H1 (cell line): Measurements from ENCODE around the gene ADGRL3. TPM values are rescaled to one million over a fixed set of nuclear protein-coding genes. Genes with fewer than 3 reads are reported as not detected.

Experiments
- CTCF ChIA-PET: fragments of 300-600 bp; sonication (Branson Sonifier 250); formaldehyde crosslinking; loops from one replicate; lab custom pipeline; 2021; ENCODE audit not compliant: partially characterized antibody; lab: Charles Lee
- POLR2A ChIA-PET: fragments of 300-600 bp; sonication (Branson Sonifier 250); formaldehyde crosslinking; loops from one replicate; lab custom pipeline; 2021; ENCODE audit warnings: inconsistent platforms; ENCODE audit not compliant: partially characterized antibody; lab: Charles Lee
- DNase-seq, 2 experiments: peaks; one replicate each; pipeline versions ENCODE4 v3.0.0 to v3.0.0-alpha.2; 2010 to 2022; ENCODE audit warnings: low spot score in 2 of 2, low read depth in 1 of 2, mixed read lengths in 1 of 2
- FAIRE-seq: peaks from 2 replicates; lab custom pipeline; 2011; peaks lifted over from hg19 to GRCh38; lab: Jason Lieb, UNC
- H2AFZ ChIP-seq: 2 replicates; pipeline ENCODE4 v1.8.1; 2012; ENCODE audit warnings: low read length, inconsistent platforms
- H2AK5ac ChIP-seq: 2 replicates; pipeline ENCODE4 v1.6.1; 2013; ENCODE audit warnings: low read depth, low read length
- H2BK120ac ChIP-seq: replicated peaks from 2 replicates; pipeline ENCODE3; 2013; ENCODE audit warnings: low read depth, low read length, inconsistent platforms
- H2BK12ac ChIP-seq: 2 replicates; pipeline ENCODE4 v1.6.1; 2013; ENCODE audit warnings: low read depth, low read length
- H2BK15ac ChIP-seq: 2 replicates; pipeline ENCODE4 v1.6.1; 2013; ENCODE audit warnings: low read length
- H2BK20ac ChIP-seq: 2 replicates; pipeline ENCODE4 v1.6.1; 2013; ENCODE audit warnings: low read length
- H2BK5ac ChIP-seq: 2 replicates; pipeline ENCODE4 v1.6.1; 2013; ENCODE audit warnings: low read depth, low read length
- H3K14ac ChIP-seq: 2 replicates; pipeline ENCODE4 v1.6.1; 2013; ENCODE audit warnings: inconsistent platforms; ENCODE audit not compliant: insufficient read length
- H3K18ac ChIP-seq: 2 replicates; pipeline ENCODE4 v1.6.1; 2013; ENCODE audit warnings: low read length; ENCODE audit errors: extremely low read depth
- H3K23ac ChIP-seq: 2 replicates; pipeline ENCODE4 v1.6.1; 2013; ENCODE audit warnings: inconsistent platforms; ENCODE audit not compliant: insufficient read length
- H3K23me2 ChIP-seq: 2 replicates; pipeline ENCODE4 v1.6.1; 2013; ENCODE audit warnings: low read depth, low read length
- H3K27ac ChIP-seq: 2 replicates; pipeline ENCODE4 v1.6.1; 2011; ENCODE audit warnings: low read depth, low read length, inconsistent platforms
- H3K27me3 ChIP-seq, 4 experiments: replicated peaks in 1 of 4; 1 replicate in 1 of 4; 2 replicates in 3 of 4; pipeline versions ENCODE4 v1.6.1 to v1.8.1; 2011 to 2013; ENCODE audit warnings: low read length in 3 of 4, mild to moderate bottlenecking in 3 of 4, inconsistent platforms in 2 of 4, mixed read lengths in 2 of 4, moderate library complexity in 1 of 4; ENCODE audit not compliant: control insufficient read depth in 3 of 4, insufficient read depth in 3 of 4; ENCODE audit errors: extremely low read depth in 1 of 4
- H3K36me3 ChIP-seq, 4 experiments: 2 replicates each; pipeline versions ENCODE4 v1.6.1 to v1.8.1; 2011 to 2013; ENCODE audit warnings: mild to moderate bottlenecking in 4 of 4, low read length in 3 of 4, moderate library complexity in 2 of 4, control low read depth in 1 of 4, inconsistent platforms in 1 of 4; ENCODE audit not compliant: insufficient read depth in 4 of 4, control insufficient read depth in 2 of 4
- H3K4ac ChIP-seq: replicated peaks from 2 replicates; pipeline ENCODE3; 2013; ENCODE audit warnings: low read length, low read depth, mixed read lengths, inconsistent platforms; ENCODE audit not compliant: insufficient read length
- H3K4me1 ChIP-seq, 4 experiments: replicated peaks in 1 of 4; 1 replicate in 1 of 4; 2 replicates in 3 of 4; pipeline versions ENCODE4 v1.6.1 to v1.8.1; 2011 to 2013; ENCODE audit warnings: low read length in 3 of 4, inconsistent platforms in 2 of 4, mixed read lengths in 1 of 4; ENCODE audit not compliant: insufficient read depth in 4 of 4, control insufficient read depth in 3 of 4
- H3K4me2 ChIP-seq, 2 experiments: 2 replicates each; pipeline versions ENCODE4 v1.6.1 to v1.8.1; 2011 to 2013; ENCODE audit warnings: low read depth in 2 of 2, low read length in 2 of 2, control low read depth in 1 of 2, inconsistent platforms in 1 of 2, mild to moderate bottlenecking in 1 of 2; ENCODE audit not compliant: insufficient read depth in 1 of 2
- H3K4me3 ChIP-seq, 4 experiments: fragments of 200-600, 300-600 bp in 1 of 4; sonication (generic), shearing (Covaris generic), sonication (Bioruptor Twin) in 1 of 4; 2 replicates each; pipeline versions ENCODE4 v1.5.1 to v1.8.1; 2011 to 2016; ENCODE audit warnings: low read length in 4 of 4, low read depth in 3 of 4, control low read depth in 2 of 4, inconsistent platforms in 2 of 4, mild to moderate bottlenecking in 2 of 4, mixed read lengths in 1 of 4, moderate library complexity in 1 of 4; ENCODE audit not compliant: insufficient read depth in 2 of 4; ENCODE audit errors: extremely low read depth in 1 of 4
- H3K56ac ChIP-seq: replicated peaks from 2 replicates; pipeline ENCODE3; 2013; ENCODE audit warnings: low read depth, mild to moderate bottlenecking, mixed read lengths, low read length, inconsistent platforms; ENCODE audit not compliant: insufficient read length
- H3K79me1 ChIP-seq: 2 replicates; pipeline ENCODE4 v1.6.1; 2013; ENCODE audit warnings: low read depth, low read length, control low read depth
- H3K79me2 ChIP-seq, 2 experiments: 2 replicates each; pipeline versions ENCODE4 v1.6.1 to v1.8.1; 2012 to 2013; ENCODE audit warnings: low read length in 2 of 2, mild to moderate bottlenecking in 2 of 2, inconsistent platforms in 1 of 2; ENCODE audit not compliant: insufficient read depth in 2 of 2, control insufficient read depth in 1 of 2
- H3K9ac ChIP-seq, 4 experiments: replicated peaks in 1 of 4; 1 replicate in 1 of 4; 2 replicates in 3 of 4; pipeline versions ENCODE4 v1.6.1 to v1.8.1; 2011 to 2013; ENCODE audit warnings: low read depth in 3 of 4, low read length in 3 of 4, control low read depth in 2 of 4, mild to moderate bottlenecking in 2 of 4, moderate library complexity in 2 of 4, inconsistent platforms in 1 of 4; ENCODE audit errors: extremely low read depth in 1 of 4
- H3K9me3 ChIP-seq, 2 experiments: 2 replicates each; pipeline versions ENCODE4 v1.6.1 to v1.8.1; 2012 to 2013; ENCODE audit warnings: mild to moderate bottlenecking in 2 of 2, moderate library complexity in 2 of 2, control low read depth in 1 of 2, inconsistent platforms in 1 of 2, low read depth in 1 of 2, low read length in 1 of 2, mixed read lengths in 1 of 2; ENCODE audit not compliant: insufficient read depth in 2 of 2
- H4K20me1 ChIP-seq, 2 experiments: replicated peaks in 1 of 2; 2 replicates each; pipeline versions ENCODE3 to v1.8.1; 2011 to 2013; ENCODE audit warnings: inconsistent platforms in 2 of 2, low read length in 2 of 2, mild to moderate bottlenecking in 1 of 2; ENCODE audit not compliant: insufficient read depth in 2 of 2, control insufficient read depth in 1 of 2
- H4K5ac ChIP-seq: 2 replicates; pipeline ENCODE4 v1.6.1; 2013; ENCODE audit warnings: low read length, low read depth, mixed read lengths, inconsistent platforms; ENCODE audit not compliant: insufficient read length
- H4K8ac ChIP-seq: 2 replicates; pipeline ENCODE4 v1.8.0; 2013; ENCODE audit warnings: mild to moderate bottlenecking, moderate library complexity, low read length, inconsistent platforms; ENCODE audit not compliant: insufficient read depth; ENCODE audit errors: extremely low read depth
- H4K91ac ChIP-seq: replicated peaks from 2 replicates; pipeline ENCODE3; 2013; ENCODE audit warnings: low read length, mixed read lengths, inconsistent platforms; ENCODE audit not compliant: insufficient read length
- CBX8 ChIP-seq: fragments of 300-800, 300-1000 bp; sonication (generic); IDR thresholded peaks from 2 replicates; pipeline ENCODE4 v1.7.1; 2016; ENCODE audit warnings: low read depth, low read length, borderline replicate concordance
- CHD1 ChIP-seq: IDR thresholded peaks from 2 replicates; pipeline ENCODE4 v1.6.1; 2012; ENCODE audit warnings: low read depth, low read length, improper control_type of control experiment
- CREB1 ChIP-seq: IDR thresholded peaks from 2 replicates; pipeline ENCODE4 v1.6.1; 2012; ENCODE audit warnings: inconsistent platforms
- HDAC2 ChIP-seq, 2 experiments: fragments of 300-600 bp in 1 of 2; sonication (generic) in 1 of 2; IDR thresholded peaks; 2 replicates each; pipeline ENCODE4 v1.6.1; 2011 to 2012; ENCODE audit warnings: low read depth in 2 of 2, low read length in 2 of 2, mild to moderate bottlenecking in 2 of 2, moderate library complexity in 2 of 2, borderline replicate concordance in 1 of 2, inconsistent platforms in 1 of 2
- NANOG ChIP-seq: IDR thresholded peaks from 2 replicates; pipeline ENCODE4 v1.6.1; 2011; ENCODE audit warnings: low read length, low read depth, mild to moderate bottlenecking, inconsistent platforms; ENCODE audit not compliant: insufficient read depth, poor library complexity, severe bottlenecking
- RNF2 ChIP-seq: fragments of 200-900, 300-1000 bp; sonication (generic); IDR thresholded peaks from 2 replicates; pipeline ENCODE4 v1.7.1; 2016; ENCODE audit warnings: borderline replicate concordance, low read depth, mild to moderate bottlenecking, antibody characterized with exemption, low read length; ENCODE audit not compliant: poor library complexity, severe bottlenecking; ENCODE audit errors: missing control alignments
- WGBS, 2 experiments: shearing (Covaris generic) in 1 of 2; methylation state at CpG; one replicate each; pipeline versions ENCODE4 v1.1.6 to v1.1.7; 2013 to 2015; ENCODE audit warnings: low lambda C conversion rate in 2 of 2, mixed read lengths in 2 of 2, inconsistent platforms in 1 of 2, low coverage in 1 of 2, missing lambda C conversion rate in 1 of 2; ENCODE audit not compliant: insufficient replicate concordance in 2 of 2, insufficient coverage in 1 of 2, insufficient read length in 1 of 2; ENCODE audit errors: extremely low coverage in 1 of 2, missing lambda C conversion rate in 1 of 2; 5-methylcytosine and 5-hydroxymethylcytosine counted together
- polyA plus RNA-seq, 7 experiments: library from polyadenylated mRNA; depleted of rRNA in 3 of 7; stranded (reverse) in 5 of 7; unstranded in 2 of 7; fragments of >200 nt in 5 of 7; fragments of 200-250 nt in 2 of 7; gene quantifications; 1 replicate in 5 of 7; 2 replicates in 1 of 7; 4 replicates in 1 of 7; pipeline versions ENCODE4 v1.2.1 to v1.2.3, GENCODE V29; 2011 to 2013; ENCODE audit warnings: missing spikeins in 2 of 7, mixed read lengths in 2 of 7
- total RNA-seq: library from RNA; stranded (reverse); fragmentation: NEBNext Ultra II Directional; extraction: Animal tissue kit (Norgen Biotek cat#: 25700); gene quantifications from 2 replicates; pipeline ENCODE4 v1.2.1, GENCODE V29; 2021
- TF ChIP-seq, protein P1 (sequence below): IDR thresholded peaks from 2 replicates; pipeline ENCODE4 v1.6.1; 2012; ENCODE audit warnings: inconsistent platforms

ADGRL3 gene
- total and polyA plus RNA-seq, 2 of the 8 experiments (the other 6 are each of a cell fraction or from before 2014, with no cell fraction given), result 6.6 to 13.0 TPM

DNA sequence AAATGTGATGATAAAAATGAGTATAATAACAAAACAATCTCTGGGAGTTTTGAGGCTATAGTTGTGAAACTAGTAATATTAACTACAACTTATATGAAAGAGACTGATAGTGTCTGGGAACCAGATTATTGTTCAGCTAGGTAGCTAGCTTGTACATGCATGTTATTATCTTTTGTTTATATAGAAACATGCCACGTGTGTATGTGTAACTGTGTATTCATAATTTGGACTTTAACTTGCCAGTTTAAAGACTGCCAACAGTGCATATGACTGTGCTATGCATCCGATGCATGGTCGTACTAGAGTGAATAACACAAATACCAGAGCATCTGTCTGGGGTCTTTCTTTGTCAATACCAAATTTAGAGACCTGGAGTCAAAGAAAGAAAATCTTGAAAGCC, 92.2 kb downstream of the ADGRL3 start:
- no peak for DNase-seq
- Histone ChIP-seq H3K79me1 (no peaks in the 10 kb centered on the region), H3K56ac (no peak overlapping the region), H4K91ac (no peak overlapping the region), H2BK12ac (no peak overlapping the region), H3K4me1 (peaks cover 0 to 4% (median 2%) of the 10 kb centered on the region in 4 experiments; a peak in 2 of 7 replicates), H2BK15ac (no peak overlapping the region), H3K79me2 (0 out of 4 replicates have a peak, but pooled peaks cover 0 to 6% of the 10 kb centered on the region in 2 experiments), H3K23ac (no peak overlapping the region), H4K20me1 (no peaks in the 10 kb centered on the region), H3K14ac (no peak overlapping the region), H2AK5ac (no peak overlapping the region), H3K36me3 (no peaks in the 10 kb centered on the region; a peak in 1 of 8 replicates), H3K27me3 (no peaks in the 10 kb centered on the region), H3K27ac (no peak overlapping the region), H2BK20ac (no peak overlapping the region), H3K9me3 (no peaks in the 10 kb centered on the region), H2BK5ac (no peak overlapping the region), H3K18ac (no peak overlapping the region), H3K4ac (no peak overlapping the region), H4K5ac (no peak overlapping the region), H4K8ac (no peak overlapping the region), H3K23me2 (no peaks in the 10 kb centered on the region), H2AFZ (no peak overlapping the region), H3K4me2 (no peak overlapping the region), H3K9ac (no peak overlapping the region), H3K4me3 (no peak overlapping the region), H2BK120ac (no peak overlapping the region)
- TF ChIP-seq HDAC2 (IDR thresholded peaks at IDR 0.05; ENCODE audit: borderline replicate concordance in 1 of 2, low read depth in 2 of 2, low read length in 2 of 2) (no peak), CHD1 (no peak), CBX8 (no peak), NANOG (no peak), CREB1 (no peak), RNF2 (no peak)
- TF ChIP-seq, protein P1, sequence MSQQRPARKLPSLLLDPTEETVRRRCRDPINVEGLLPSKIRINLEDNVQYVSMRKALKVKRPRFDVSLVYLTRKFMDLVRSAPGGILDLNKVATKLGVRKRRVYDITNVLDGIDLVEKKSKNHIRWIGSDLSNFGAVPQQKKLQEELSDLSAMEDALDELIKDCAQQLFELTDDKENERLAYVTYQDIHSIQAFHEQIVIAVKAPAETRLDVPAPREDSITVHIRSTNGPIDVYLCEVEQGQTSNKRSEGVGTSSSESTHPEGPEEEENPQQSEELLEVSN, result no peak
- POLR2A ChIA-PET, result interaction anchor here (1.3 to 1.5 kb wide), 2 partner anchors 11 to 14 kb away, joined by 4 read pairs; no protein-coding TSS in a partner anchor
- WGBS, 2 experiments, result 90% methylated on average over 3 of the region's 3 CpGs; no CpG with 5 or more reads in 1 of the 2 experiments
- FAIRE-seq, result no peak
- CTCF ChIA-PET, result interaction anchor here (0.7 kb wide), 1 partner anchor 357 kb away, joined by 3 read pairs; no protein-coding TSS in a partner anchor
